B cell (primary cell): ENCODE data around the gene HOXA5. TPM values are rescaled to one million over a fixed set of nuclear protein-coding genes. Genes with fewer than 3 reads are reported as not detected.
A peak's percentile ranks its signal among the peaks of the same experiment; 100 is the strongest.

Source experiments
- ATAC-seq: fragments of 200-7000 bp; cut with Tn5 transposase; one replicate; pipeline ENCODE4 v1.10.0; 2021; ENCODE audit warnings: low read depth, mild to moderate bottlenecking, moderate number of reproducible peaks, moderate library complexity
- CTCF ChIA-PET: fragments of 350-600 bp; sonication (Branson Sonifier 250); formaldehyde crosslinking; loops from one replicate; lab custom pipeline; 2021; ENCODE audit warnings: antibody characterized with exemption, inconsistent platforms; lab: Charles Lee
- POLR2A ChIA-PET: fragments of 350-600 bp; sonication (Branson Sonifier 250); formaldehyde crosslinking; loops from one replicate; lab custom pipeline; 2021; ENCODE audit warnings: antibody characterized with exemption; lab: Charles Lee
- DNase-seq: peaks from one replicate; pipeline ENCODE4 v3.0.0; 2013
- H2AFZ ChIP-seq: 2 replicates; pipeline ENCODE4 v1.6.1; 2012; ENCODE audit warnings: mild to moderate bottlenecking, low read depth, low read length; ENCODE audit not compliant: insufficient read depth, poor library complexity, severe bottlenecking
- H3K27ac ChIP-seq, 2 donors: 1 replicate in 1 of 2; 2 replicates in 1 of 2; pipeline ENCODE4 v1.5.1; 2012 to 2013; ENCODE audit warnings: low read length in 2 of 2, mild to moderate bottlenecking in 2 of 2, moderate library complexity in 1 of 2
- H3K27me3 ChIP-seq, 4 experiments: fragments of 200-600 bp in 1 of 4; sonication (generic) in 1 of 4; replicated peaks in 1 of 4; 1 replicate in 2 of 4; 2 replicates in 2 of 4; pipeline versions ENCODE4 v1.6.1 to v1.7.0; 2013 to 2016; ENCODE audit warnings: low read length in 3 of 4, mild to moderate bottlenecking in 2 of 4, mixed read lengths in 1 of 4, moderate library complexity in 1 of 4; ENCODE audit not compliant: insufficient read depth in 4 of 4, control insufficient read depth in 3 of 4; ENCODE audit errors: control extremely low read depth in 1 of 4
- H3K36me3 ChIP-seq, 2 experiments: replicated peaks in 1 of 2; 1 replicate in 1 of 2; 2 replicates in 1 of 2; pipeline versions ENCODE4 v1.6.1 to v1.7.1; 2013; ENCODE audit warnings: low read length in 1 of 2; ENCODE audit not compliant: insufficient read depth in 2 of 2, control insufficient read depth in 1 of 2; ENCODE audit errors: control extremely low read depth in 1 of 2, extremely low read depth in 1 of 2
- H3K4me1 ChIP-seq, 2 donors: fragments of 200-600 bp in 1 of 2; sonication (generic) in 1 of 2; 1 replicate in 1 of 2; 2 replicates in 1 of 2; pipeline versions ENCODE4 v1.5.1 to v1.6.1; 2013 to 2017; ENCODE audit warnings: low read length in 2 of 2; ENCODE audit not compliant: control insufficient read depth in 2 of 2, insufficient read depth in 2 of 2
- H3K4me2 ChIP-seq: replicated peaks from 2 replicates; pipeline ENCODE3; 2012; ENCODE audit warnings: mild to moderate bottlenecking, low read depth, low read length; ENCODE audit not compliant: poor library complexity, severe bottlenecking
- H3K4me3 ChIP-seq, 5 experiments: fragments of 200-600 bp in 1 of 5; sonication (generic) in 1 of 5; 1 replicate in 3 of 5; 2 replicates in 2 of 5; pipeline versions ENCODE4 v1.5.1 to v1.7.0; 2011 to 2016; ENCODE audit warnings: low read length in 4 of 5, mild to moderate bottlenecking in 4 of 5, low read depth in 2 of 5, control low read depth in 1 of 5, moderate library complexity in 1 of 5; ENCODE audit not compliant: insufficient read depth in 1 of 5; ENCODE audit errors: control extremely low read depth in 1 of 5, extremely low read depth in 1 of 5
- H3K79me2 ChIP-seq: fragments of 200-600 bp; sonication (generic); one replicate; pipeline ENCODE4 v1.6.0; 2016; ENCODE audit warnings: low read length; ENCODE audit not compliant: control insufficient read depth, insufficient read depth
- H3K9ac ChIP-seq: fragments of 200-600 bp; sonication (generic); 2 replicates; pipeline ENCODE4 v1.6.1; 2017; ENCODE audit warnings: mild to moderate bottlenecking, low read length, moderate library complexity
- H3K9me3 ChIP-seq, 3 donors: one replicate each; pipeline versions ENCODE4 v1.6.1 to v1.7.1; 2013; ENCODE audit warnings: low read length in 2 of 3; ENCODE audit not compliant: control insufficient read depth in 2 of 3, insufficient read depth in 1 of 3; ENCODE audit errors: control extremely low read depth in 1 of 3
- H4K20me1 ChIP-seq: 2 replicates; pipeline ENCODE4 v1.6.0; 2012; ENCODE audit warnings: mild to moderate bottlenecking, low read length; ENCODE audit not compliant: insufficient read depth, control insufficient read depth, poor library complexity, severe bottlenecking
- H3K27ac Mint-ChIP-seq: one replicate; pipeline ENCODE4 v1.8.0; 2021; ENCODE audit warnings: mixed read lengths
- H3K27me3 Mint-ChIP-seq: one replicate; pipeline ENCODE4 v1.8.0; 2021; ENCODE audit warnings: mixed read lengths
- H3K4me1 Mint-ChIP-seq: one replicate; pipeline ENCODE4 v1.8.0; 2021; ENCODE audit warnings: mixed read lengths
- H3K4me3 Mint-ChIP-seq: one replicate; pipeline ENCODE4 v1.8.0; 2021; ENCODE audit warnings: mixed read lengths
- H3K9me3 Mint-ChIP-seq: one replicate; pipeline ENCODE4 v1.8.0; 2022; ENCODE audit warnings: mixed read lengths; ENCODE audit not compliant: insufficient read depth
- EZH2 ChIP-seq: IDR thresholded peaks from 2 replicates; pipeline ENCODE4 v1.6.1; 2012; ENCODE audit warnings: borderline replicate concordance, low read depth, mild to moderate bottlenecking, moderate library complexity, low read length; ENCODE audit not compliant: insufficient read depth, poor library complexity, severe bottlenecking
- WGBS: methylation state at CpG from one replicate; pipeline ENCODE4 v1.1.5; 2013; ENCODE audit warnings: missing lambda C conversion rate; ENCODE audit not compliant: insufficient coverage; 5-methylcytosine and 5-hydroxymethylcytosine counted together
- intact Hi-C: fragments of 100-400 bp; cut with micrococcal nuclease; formaldehyde crosslinking; loops from one replicate; pipeline ENCODE4 v1.10.0; 2022
- polyA plus RNA-seq: library from polyadenylated mRNA; depleted of rRNA; stranded (reverse); fragments of >200 nt; gene quantifications from 2 replicates; pipeline ENCODE4 v1.2.3, GENCODE V29; 2012
- total RNA-seq, 2 donors: library from RNA; stranded (reverse); fragments of 120-200 nt in 1 of 2; gene quantifications; 1 replicate in 1 of 2; 2 replicates in 1 of 2; pipeline versions ENCODE4 v1.2.3 to v1.2.4, GENCODE V29; 2013 to 2022
- TF ChIP-seq, protein P1 (sequence below): fragments of 200-600 bp; IDR thresholded peaks from one replicate; pipeline ENCODE4 v1.8.0; 2022; ENCODE audit warnings: antibody characterized with exemption, mild to moderate bottlenecking

HOXA5 gene
- total and polyA plus RNA-seq, 2 donors (not counting 1 experiment from before 2014, with no cell fraction given), result not detected

DNA sequence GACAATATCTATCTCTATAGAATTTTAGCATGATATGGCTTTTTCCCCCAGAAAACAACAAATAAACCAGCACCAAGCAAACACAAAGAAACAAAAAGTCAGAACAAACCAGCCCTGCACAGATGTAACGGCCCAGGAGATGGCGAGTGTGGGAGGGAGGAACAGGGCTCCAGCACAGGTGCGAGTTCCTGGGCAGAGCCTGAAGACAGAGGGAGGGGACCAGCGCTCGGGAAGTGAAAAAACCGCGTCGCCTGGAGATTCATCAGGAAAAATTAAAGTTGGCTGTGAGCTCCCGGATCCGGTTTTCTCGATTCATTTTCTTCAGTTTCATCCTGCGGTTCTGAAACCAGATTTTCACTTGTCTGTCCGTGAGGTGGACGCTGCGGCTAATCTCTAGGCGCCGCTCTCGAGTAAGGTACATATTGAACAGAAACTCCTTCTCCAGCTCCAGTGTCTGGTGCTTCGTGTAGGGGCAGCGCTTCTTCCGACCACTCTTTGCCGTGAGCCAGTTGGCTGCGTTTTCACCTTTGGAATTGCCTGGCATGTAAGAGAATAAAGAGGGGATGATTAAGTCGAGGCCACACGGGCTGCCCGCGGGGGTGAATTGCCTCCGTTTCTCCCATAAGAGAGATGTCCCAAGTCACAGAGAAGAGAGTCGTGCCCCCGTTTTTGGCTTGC is 28.3 kb upstream of the HOXA5 start:
- Histone ChIP-seq H3K4me3 (no peak overlapping the region), H3K79me2 (no peaks in the 10 kb centered on the region), H3K4me1 (peaks cover 41 to 68% of the 10 kb centered on the region in 2 donors), H3K36me3 (no peaks in the 10 kb centered on the region), H4K20me1 (peaks cover 8% of the 10 kb centered on the region), H3K27ac (no peak overlapping the region), H3K4me2 (no peak overlapping the region), H2AFZ (no peak overlapping the region), H3K9ac (no peak overlapping the region), H3K27me3 (peaks cover 0 to 96% (median 81%) of the 10 kb centered on the region in 4 experiments), H3K9me3 (peaks cover 0 to 74% (median 19%) of the 10 kb centered on the region in 3 donors)
- peak overlapping the region; percentile 77 for H3K27ac Mint-ChIP-seq
- ATAC-seq, result no peak
- peaks cover 61% of the 10 kb centered on the region for H3K27me3 Mint-ChIP-seq
- 6% methylated on average over 27 of the region's 30 CpGs for WGBS
- peak; percentile 49 for DNase-seq
- intact Hi-C loops, result no loop called here
- POLR2A ChIA-PET, result no interaction called here
- H3K9me3 Mint-ChIP-seq, result no peaks in the 10 kb centered on the region
- TF ChIP-seq, protein P1, sequence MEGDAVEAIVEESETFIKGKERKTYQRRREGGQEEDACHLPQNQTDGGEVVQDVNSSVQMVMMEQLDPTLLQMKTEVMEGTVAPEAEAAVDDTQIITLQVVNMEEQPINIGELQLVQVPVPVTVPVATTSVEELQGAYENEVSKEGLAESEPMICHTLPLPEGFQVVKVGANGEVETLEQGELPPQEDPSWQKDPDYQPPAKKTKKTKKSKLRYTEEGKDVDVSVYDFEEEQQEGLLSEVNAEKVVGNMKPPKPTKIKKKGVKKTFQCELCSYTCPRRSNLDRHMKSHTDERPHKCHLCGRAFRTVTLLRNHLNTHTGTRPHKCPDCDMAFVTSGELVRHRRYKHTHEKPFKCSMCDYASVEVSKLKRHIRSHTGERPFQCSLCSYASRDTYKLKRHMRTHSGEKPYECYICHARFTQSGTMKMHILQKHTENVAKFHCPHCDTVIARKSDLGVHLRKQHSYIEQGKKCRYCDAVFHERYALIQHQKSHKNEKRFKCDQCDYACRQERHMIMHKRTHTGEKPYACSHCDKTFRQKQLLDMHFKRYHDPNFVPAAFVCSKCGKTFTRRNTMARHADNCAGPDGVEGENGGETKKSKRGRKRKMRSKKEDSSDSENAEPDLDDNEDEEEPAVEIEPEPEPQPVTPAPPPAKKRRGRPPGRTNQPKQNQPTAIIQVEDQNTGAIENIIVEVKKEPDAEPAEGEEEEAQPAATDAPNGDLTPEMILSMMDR, result no peak
- no peak for TF ChIP-seq EZH2
- H3K4me3 Mint-ChIP-seq, result peak overlapping the region; percentile 44
- H3K4me1 Mint-ChIP-seq, result peaks cover 19% of the 10 kb centered on the region
- CTCF ChIA-PET, result interaction anchor here (1.0 to 2.8 kb wide), 5 partner anchors 11 to 27 kb away, joined by 3 to 10 read pairs (median 3); no protein-coding TSS in a partner anchor

GRCh38 chr7:27171325-27171636 is 27.8 kb upstream of the HOXA5 start:
- intact Hi-C loops, result no loop called here
- no peak for ATAC-seq
- 26% methylated on average over 6 of the region's 8 CpGs for WGBS
- Mint-ChIP-seq H3K9me3 (no peaks in the 10 kb centered on the region), H3K4me1 (peaks cover 19% of the 10 kb centered on the region), H3K4me3 (no peak overlapping the region), H3K27ac (peak overlapping the region; percentile 77), H3K27me3 (peaks cover 57% of the 10 kb centered on the region)
- Histone ChIP-seq H3K36me3 (no peaks in the 10 kb centered on the region), H3K79me2 (no peaks in the 10 kb centered on the region), H2AFZ (no peak overlapping the region), H3K27ac (no peak overlapping the region), H3K9me3 (peaks cover 0 to 79% (median 21%) of the 10 kb centered on the region in 3 donors), H3K27me3 (peaks cover 0 to 96% (median 82%) of the 10 kb centered on the region in 4 experiments), H3K4me1 (peaks cover 46 to 72% of the 10 kb centered on the region in 2 donors), H3K4me3 (no peak overlapping the region), H3K4me2 (no peak overlapping the region), H3K9ac (no peak overlapping the region), H4K20me1 (peaks cover 8% of the 10 kb centered on the region)
- no peak for DNase-seq
- POLR2A ChIA-PET, result no interaction called here
- CTCF ChIA-PET, result interaction anchor here (1.0 to 2.8 kb wide), 5 partner anchors 10 to 27 kb away, joined by 3 to 10 read pairs (median 3); no protein-coding TSS in a partner anchor
- no peak for TF ChIP-seq EZH2
- TF ChIP-seq, protein P1, result no peak
